Panc1 (cell line): ENCODE data around the gene WDR20. TPM values are rescaled to one million over a fixed set of nuclear protein-coding genes. Genes with fewer than 3 reads are reported as not detected.

Source experiments
- ATAC-seq: fragments of 200-7000 bp; cut with Tn5 transposase; 2 replicates; pipeline ENCODE4 v1.9.1; 2020; ENCODE audit warnings: mild to moderate bottlenecking, moderate library complexity
- BruUV-seq: library from RNA; stranded (reverse); fragments of 400-500 nt; replicated peaks from 2 replicates; lab custom pipeline; 2021; lab: Mats Ljungman, UMichigan
- CTCF ChIA-PET: fragments of 300-600 bp; sonication (Branson Sonifier 250); formaldehyde crosslinking; loops from one replicate; lab custom pipeline; 2022; ENCODE audit warnings: antibody characterized with exemption; lab: Charles Lee
- POLR2A ChIA-PET: fragments of 300-600 bp; sonication (Branson Sonifier 250); formaldehyde crosslinking; loops from one replicate; lab custom pipeline; 2022; ENCODE audit warnings: antibody characterized with exemption; lab: Charles Lee
- DNase-seq: peaks from one replicate; pipeline ENCODE4 v3.0.0-alpha.2; 2010; ENCODE audit warnings: low read depth, low spot score
- H3K27ac ChIP-seq: 2 replicates; pipeline ENCODE4 v1.5.1; 2011; ENCODE audit warnings: mild to moderate bottlenecking, low read length, inconsistent platforms
- H3K27me3 ChIP-seq: fragments of 200-500 bp; sonication (Bioruptor generic); 2 replicates; pipeline ENCODE4 v1.6.0; 2014; ENCODE audit warnings: low read length, inconsistent platforms; ENCODE audit not compliant: control insufficient read depth, insufficient read depth
- H3K36me3 ChIP-seq: fragments of 200-500 bp; sonication (Bioruptor generic); 2 replicates; pipeline ENCODE4 v1.5.1; 2014; ENCODE audit warnings: inconsistent platforms, mild to moderate bottlenecking, low read length, moderate library complexity; ENCODE audit not compliant: control insufficient read depth, insufficient read depth
- H3K4me1 ChIP-seq: 2 replicates; pipeline ENCODE4 v1.5.1; 2011; ENCODE audit warnings: inconsistent platforms, mild to moderate bottlenecking, low read length, moderate library complexity; ENCODE audit not compliant: control insufficient read depth, insufficient read depth
- H3K4me3 ChIP-seq, 2 experiments: 2 replicates each; pipeline ENCODE4 v1.5.1; 2011 to 2012; ENCODE audit warnings: low read depth in 2 of 2, low read length in 2 of 2, mild to moderate bottlenecking in 2 of 2, inconsistent platforms in 1 of 2, moderate library complexity in 1 of 2
- H3K9me3 ChIP-seq: fragments of 200-500 bp; sonication (Bioruptor generic); 2 replicates; pipeline ENCODE4 v1.5.1; 2014; ENCODE audit warnings: low read depth, mild to moderate bottlenecking, inconsistent platforms, low read length, moderate library complexity; ENCODE audit not compliant: control insufficient read depth, insufficient read depth
- POLR2AphosphoS5 ChIP-seq: IDR thresholded peaks from 2 replicates; pipeline ENCODE4 v1.6.1; 2012; ENCODE audit warnings: mild to moderate bottlenecking, low read depth, low read length, moderate library complexity
- SIN3A ChIP-seq: IDR thresholded peaks from 2 replicates; pipeline ENCODE4 v1.6.1; 2012; ENCODE audit warnings: low read depth, mild to moderate bottlenecking, low read length, moderate library complexity, borderline replicate concordance; ENCODE audit not compliant: insufficient read depth
- TCF7L2 ChIP-seq: IDR thresholded peaks from 2 replicates; pipeline ENCODE4 v1.6.1; 2011; ENCODE audit warnings: mild to moderate bottlenecking, low read depth, low read length, inconsistent platforms
- in situ Hi-C: cut with HindIII; loops from 2 replicates; pipeline ENCODE4 v1.10.0; 2016; ENCODE audit warnings: low sequenced_read_pairs, low pct_unique_long_range_greater_than_20kb
- intact Hi-C: fragments of 100-400 bp; cut with micrococcal nuclease; formaldehyde crosslinking; loops from one replicate; pipeline ENCODE4 v1.10.0; 2022; ENCODE audit not compliant: unreplicated experiment
- total RNA-seq: library from RNA; stranded (reverse); gene quantifications from one replicate; pipeline ENCODE4 v1.2.1, GENCODE V29; 2021; ENCODE audit not compliant: unreplicated experiment
- TF ChIP-seq, protein P1 (sequence below): fragments of 450-650 bp; IDR thresholded peaks from 2 replicates; pipeline ENCODE4 v1.5.1; 2017; ENCODE audit warnings: mild to moderate bottlenecking
- TF ChIP-seq, protein P2 (sequence below), 2 experiments: IDR thresholded peaks; 2 replicates each; pipeline ENCODE4 v1.6.1; 2011 to 2012; ENCODE audit warnings: low read depth in 2 of 2, control low read depth in 1 of 2, low read length in 1 of 2, mild to moderate bottlenecking in 1 of 2, moderate library complexity in 1 of 2; ENCODE audit not compliant: insufficient read depth in 1 of 2

WDR20 gene
- total RNA-seq, 1 experiment from 2014 or later, result 20.2 TPM

DNA sequence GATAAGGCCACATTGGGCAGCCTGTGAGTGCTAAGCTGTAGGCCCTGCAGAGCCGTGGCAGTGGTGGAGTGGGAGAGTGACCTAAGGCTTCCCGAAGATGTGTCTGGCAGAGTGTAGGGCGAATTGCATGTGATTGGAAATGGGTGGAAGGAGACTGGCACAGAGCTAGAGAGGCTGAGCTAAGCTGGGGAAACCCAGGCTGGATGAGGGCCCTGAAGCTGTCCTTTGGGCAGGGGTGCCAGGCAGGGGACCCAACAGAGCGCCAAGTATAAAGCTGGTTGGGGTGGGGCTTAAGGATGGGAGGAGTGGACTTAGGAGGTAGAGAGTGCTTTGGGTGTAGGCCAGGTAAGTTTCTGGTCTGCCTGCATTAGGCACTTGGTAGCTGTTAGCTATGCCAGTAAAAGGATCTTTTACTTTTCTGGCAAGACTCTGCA, 47.9 kb downstream of the WDR20 start:
- Histone ChIP-seq H3K9me3 (no peaks in the 10 kb centered on the region), H3K27me3 (no peaks in the 10 kb centered on the region), H3K27ac (no peak overlapping the region), H3K36me3 (no peaks in the 10 kb centered on the region), H3K4me3 (no peak overlapping the region), H3K4me1 (peaks cover 11% of the 10 kb centered on the region)
- DNase-seq, result no peak
- ChIA-PET POLR2A (no interaction called here), CTCF (no interaction called here)
- intact Hi-C loops, result no loop called here
- TF ChIP-seq, protein P1, sequence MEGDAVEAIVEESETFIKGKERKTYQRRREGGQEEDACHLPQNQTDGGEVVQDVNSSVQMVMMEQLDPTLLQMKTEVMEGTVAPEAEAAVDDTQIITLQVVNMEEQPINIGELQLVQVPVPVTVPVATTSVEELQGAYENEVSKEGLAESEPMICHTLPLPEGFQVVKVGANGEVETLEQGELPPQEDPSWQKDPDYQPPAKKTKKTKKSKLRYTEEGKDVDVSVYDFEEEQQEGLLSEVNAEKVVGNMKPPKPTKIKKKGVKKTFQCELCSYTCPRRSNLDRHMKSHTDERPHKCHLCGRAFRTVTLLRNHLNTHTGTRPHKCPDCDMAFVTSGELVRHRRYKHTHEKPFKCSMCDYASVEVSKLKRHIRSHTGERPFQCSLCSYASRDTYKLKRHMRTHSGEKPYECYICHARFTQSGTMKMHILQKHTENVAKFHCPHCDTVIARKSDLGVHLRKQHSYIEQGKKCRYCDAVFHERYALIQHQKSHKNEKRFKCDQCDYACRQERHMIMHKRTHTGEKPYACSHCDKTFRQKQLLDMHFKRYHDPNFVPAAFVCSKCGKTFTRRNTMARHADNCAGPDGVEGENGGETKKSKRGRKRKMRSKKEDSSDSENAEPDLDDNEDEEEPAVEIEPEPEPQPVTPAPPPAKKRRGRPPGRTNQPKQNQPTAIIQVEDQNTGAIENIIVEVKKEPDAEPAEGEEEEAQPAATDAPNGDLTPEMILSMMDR, result no peak
- TF ChIP-seq, protein P2, sequence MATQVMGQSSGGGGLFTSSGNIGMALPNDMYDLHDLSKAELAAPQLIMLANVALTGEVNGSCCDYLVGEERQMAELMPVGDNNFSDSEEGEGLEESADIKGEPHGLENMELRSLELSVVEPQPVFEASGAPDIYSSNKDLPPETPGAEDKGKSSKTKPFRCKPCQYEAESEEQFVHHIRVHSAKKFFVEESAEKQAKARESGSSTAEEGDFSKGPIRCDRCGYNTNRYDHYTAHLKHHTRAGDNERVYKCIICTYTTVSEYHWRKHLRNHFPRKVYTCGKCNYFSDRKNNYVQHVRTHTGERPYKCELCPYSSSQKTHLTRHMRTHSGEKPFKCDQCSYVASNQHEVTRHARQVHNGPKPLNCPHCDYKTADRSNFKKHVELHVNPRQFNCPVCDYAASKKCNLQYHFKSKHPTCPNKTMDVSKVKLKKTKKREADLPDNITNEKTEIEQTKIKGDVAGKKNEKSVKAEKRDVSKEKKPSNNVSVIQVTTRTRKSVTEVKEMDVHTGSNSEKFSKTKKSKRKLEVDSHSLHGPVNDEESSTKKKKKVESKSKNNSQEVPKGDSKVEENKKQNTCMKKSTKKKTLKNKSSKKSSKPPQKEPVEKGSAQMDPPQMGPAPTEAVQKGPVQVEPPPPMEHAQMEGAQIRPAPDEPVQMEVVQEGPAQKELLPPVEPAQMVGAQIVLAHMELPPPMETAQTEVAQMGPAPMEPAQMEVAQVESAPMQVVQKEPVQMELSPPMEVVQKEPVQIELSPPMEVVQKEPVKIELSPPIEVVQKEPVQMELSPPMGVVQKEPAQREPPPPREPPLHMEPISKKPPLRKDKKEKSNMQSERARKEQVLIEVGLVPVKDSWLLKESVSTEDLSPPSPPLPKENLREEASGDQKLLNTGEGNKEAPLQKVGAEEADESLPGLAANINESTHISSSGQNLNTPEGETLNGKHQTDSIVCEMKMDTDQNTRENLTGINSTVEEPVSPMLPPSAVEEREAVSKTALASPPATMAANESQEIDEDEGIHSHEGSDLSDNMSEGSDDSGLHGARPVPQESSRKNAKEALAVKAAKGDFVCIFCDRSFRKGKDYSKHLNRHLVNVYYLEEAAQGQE (IDR thresholded peaks at IDR 0.05; ENCODE audit: insufficient read depth in 1 of 2, low read depth in 2 of 2, low read length in 1 of 2), result no peak
- TF ChIP-seq TCF7L2, result no peak
- TF ChIP-seq SIN3A, result no peak
- no peak for TF ChIP-seq POLR2AphosphoS5
- peak; percentile 71; the same call in 1 of the 2 replicates for ATAC-seq
- no TSS peak for BruUV-seq
- in situ Hi-C loops, result no loop called here

DNA sequence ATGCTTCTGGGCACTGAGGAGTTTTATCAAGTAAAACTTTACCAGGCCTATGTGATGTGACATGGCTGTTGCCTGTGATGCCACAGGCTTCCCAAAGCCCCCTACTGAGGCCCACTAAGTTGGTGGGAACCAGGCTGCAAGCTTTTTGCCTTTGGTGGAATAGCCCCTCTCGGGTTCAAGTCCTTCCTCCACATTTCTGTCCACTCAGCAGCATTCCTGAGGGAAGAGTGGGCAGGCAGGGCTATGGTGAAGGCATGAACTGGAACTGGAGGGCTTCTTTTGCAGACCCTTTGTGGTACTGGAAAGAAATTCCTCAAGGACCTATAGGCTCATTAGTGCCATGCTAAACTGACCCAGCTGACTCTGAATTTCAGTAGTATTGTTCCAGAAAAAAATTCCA, 48.5 kb downstream of the WDR20 start:
- Histone ChIP-seq H3K9me3 (no peaks in the 10 kb centered on the region), H3K36me3 (no peaks in the 10 kb centered on the region), H3K27me3 (no peaks in the 10 kb centered on the region), H3K4me1 (peaks cover 11% of the 10 kb centered on the region), H3K27ac (no peak overlapping the region), H3K4me3 (no peak overlapping the region)
- intact Hi-C loops, result no loop called here
- ChIA-PET CTCF (no interaction called here), POLR2A (no interaction called here)
- ATAC-seq (no peak), DNase-seq (no peak)
- no TSS peak for BruUV-seq
- TF ChIP-seq, protein P1, result no peak
- TF ChIP-seq POLR2AphosphoS5 (no peak), SIN3A (no peak), TCF7L2 (no peak)
- TF ChIP-seq, protein P2 (IDR thresholded peaks at IDR 0.05; ENCODE audit: insufficient read depth in 1 of 2, low read depth in 2 of 2, low read length in 1 of 2), result no peak
- in situ Hi-C loops, result no loop called here
